ENCODE data around the gene UTF1. TPM values are rescaled to one million over a fixed set of nuclear protein-coding genes. Genes with fewer than 3 reads are reported as not detected.

Gene UTF1
- total RNA-seq, 1 experiment from 2014 or later: not detected

DNA sequence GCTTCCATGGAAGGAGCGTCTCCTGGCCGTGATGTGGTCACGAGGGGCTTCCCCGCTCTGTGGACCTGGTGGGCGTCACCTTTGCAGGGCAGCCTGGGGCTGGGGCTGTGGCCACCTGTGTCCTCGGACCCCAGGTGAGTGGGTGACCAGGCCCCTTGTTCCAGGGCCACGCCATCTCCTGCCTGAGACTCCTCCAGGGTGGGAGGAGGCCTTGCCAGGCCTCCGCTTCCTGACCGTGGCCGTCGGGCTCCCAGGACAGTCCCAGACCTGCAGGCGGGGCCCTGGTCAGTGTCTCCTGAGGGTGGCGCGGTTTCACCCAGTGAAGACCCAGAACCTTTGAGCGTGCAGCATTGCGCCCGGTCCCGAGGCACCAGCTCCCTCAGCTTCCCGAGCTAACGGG, 20.4 kb upstream of the UTF1 start:
- H3K4me1 ChIP-seq (replicated peaks): no peaks in the 10 kb centered on the region
- peaks cover 7% of the 10 kb centered on the region; the same call in 1 of the 2 replicates for H3K27me3 ChIP-seq (replicated peaks)
- H3K36me3 ChIP-seq: no peaks in the 10 kb centered on the region
- H3K9me3 ChIP-seq (replicated peaks): no peaks in the 10 kb centered on the region
- no peak overlapping the region for H3K27ac ChIP-seq
- H3K4me3 ChIP-seq: no peak overlapping the region
- no peak for DNase-seq (ENCODE audit: low read depth in 1 of 2, low spot score in 2 of 2)

DNA sequence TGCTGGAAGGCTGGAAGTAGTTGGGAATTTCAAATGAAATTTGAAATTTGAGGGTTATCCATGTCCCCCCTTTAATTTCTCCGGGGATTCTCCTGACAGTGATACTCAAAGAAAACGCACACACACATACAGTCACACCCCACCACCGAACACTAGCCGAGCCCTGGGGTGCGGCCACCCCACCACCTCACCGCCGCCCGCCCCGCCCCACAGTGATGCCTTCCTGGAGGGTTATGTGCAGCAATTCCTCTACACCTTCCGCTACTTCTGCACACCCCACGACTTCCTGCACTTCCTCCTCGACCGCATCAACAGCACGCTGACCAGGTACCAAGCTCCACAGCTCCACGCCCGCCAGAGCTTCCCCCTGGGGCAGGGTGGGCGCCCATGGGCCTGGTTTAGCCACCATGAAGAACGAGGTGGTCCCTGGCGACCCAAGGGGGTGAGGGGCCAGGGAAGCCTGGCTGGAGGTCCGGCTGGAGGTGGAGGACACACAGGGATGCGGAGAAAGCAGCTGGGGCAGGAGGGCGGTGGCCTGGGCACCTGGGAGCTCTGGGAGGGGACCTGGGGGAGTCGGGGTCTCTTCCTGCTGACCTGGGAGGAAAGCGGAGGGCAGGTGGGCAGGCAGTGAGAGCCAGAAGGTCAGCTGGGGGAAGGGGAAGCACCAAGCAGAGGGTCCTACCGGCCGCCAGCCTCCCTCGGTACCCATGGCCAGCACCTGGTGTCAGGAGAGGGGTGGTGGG, 19.4 kb upstream of the UTF1 start:
- Histone ChIP-seq H3K36me3 (no peaks in the 10 kb centered on the region), H3K4me1 (replicated peaks) (no peaks in the 10 kb centered on the region), H3K27ac (no peak overlapping the region), H3K4me3 (no peak overlapping the region), H3K27me3 (replicated peaks) (no peaks in the 10 kb centered on the region; the same call in 1 of the 2 replicates), H3K9me3 (replicated peaks) (no peaks in the 10 kb centered on the region)
- no peak for DNase-seq (ENCODE audit: low read depth in 1 of 2, low spot score in 2 of 2)

DNA sequence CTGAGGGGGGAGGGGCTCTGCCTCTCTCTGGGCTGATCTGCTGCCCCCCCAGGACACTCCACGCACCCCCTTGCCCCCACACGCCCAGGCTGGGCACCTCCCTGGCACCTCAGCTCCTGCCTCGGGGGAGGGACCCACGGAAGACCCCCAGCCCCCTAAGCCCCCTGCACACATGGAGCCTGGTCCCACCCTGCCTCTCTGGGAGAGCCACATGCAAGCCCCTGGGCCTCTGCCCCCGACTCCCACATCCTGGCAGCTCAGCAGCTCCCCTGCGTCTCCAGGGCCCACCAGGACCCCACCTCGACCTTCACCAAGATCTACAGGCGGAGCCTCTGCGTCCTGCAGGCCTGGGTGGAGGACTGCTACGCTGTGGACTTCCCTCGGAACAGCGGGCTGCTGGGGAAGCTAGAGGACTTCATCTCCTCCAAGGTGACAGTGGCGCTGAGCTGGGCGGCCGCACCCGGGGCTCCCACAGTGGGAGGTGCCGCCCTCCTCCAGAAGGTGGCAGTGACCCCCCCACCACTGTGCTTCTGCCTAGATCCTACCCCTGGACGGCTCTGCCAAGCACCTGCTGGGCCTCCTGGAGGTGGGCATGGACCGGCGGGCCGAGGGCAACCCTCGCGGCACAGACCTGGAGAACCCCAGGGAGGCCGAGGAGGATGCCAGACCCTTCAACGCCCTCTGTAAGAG, 18.7 kb upstream of the UTF1 start:
- no peak overlapping the region for H3K27ac ChIP-seq
- no peaks in the 10 kb centered on the region for H3K4me1 ChIP-seq (replicated peaks)
- H3K9me3 ChIP-seq (replicated peaks): no peaks in the 10 kb centered on the region
- no peaks in the 10 kb centered on the region for H3K36me3 ChIP-seq
- no peaks in the 10 kb centered on the region; the same call in 1 of the 2 replicates for H3K27me3 ChIP-seq (replicated peaks)
- no peak for DNase-seq (ENCODE audit: low read depth in 1 of 2, low spot score in 2 of 2)
- no peak overlapping the region for H3K4me3 ChIP-seq

DNA sequence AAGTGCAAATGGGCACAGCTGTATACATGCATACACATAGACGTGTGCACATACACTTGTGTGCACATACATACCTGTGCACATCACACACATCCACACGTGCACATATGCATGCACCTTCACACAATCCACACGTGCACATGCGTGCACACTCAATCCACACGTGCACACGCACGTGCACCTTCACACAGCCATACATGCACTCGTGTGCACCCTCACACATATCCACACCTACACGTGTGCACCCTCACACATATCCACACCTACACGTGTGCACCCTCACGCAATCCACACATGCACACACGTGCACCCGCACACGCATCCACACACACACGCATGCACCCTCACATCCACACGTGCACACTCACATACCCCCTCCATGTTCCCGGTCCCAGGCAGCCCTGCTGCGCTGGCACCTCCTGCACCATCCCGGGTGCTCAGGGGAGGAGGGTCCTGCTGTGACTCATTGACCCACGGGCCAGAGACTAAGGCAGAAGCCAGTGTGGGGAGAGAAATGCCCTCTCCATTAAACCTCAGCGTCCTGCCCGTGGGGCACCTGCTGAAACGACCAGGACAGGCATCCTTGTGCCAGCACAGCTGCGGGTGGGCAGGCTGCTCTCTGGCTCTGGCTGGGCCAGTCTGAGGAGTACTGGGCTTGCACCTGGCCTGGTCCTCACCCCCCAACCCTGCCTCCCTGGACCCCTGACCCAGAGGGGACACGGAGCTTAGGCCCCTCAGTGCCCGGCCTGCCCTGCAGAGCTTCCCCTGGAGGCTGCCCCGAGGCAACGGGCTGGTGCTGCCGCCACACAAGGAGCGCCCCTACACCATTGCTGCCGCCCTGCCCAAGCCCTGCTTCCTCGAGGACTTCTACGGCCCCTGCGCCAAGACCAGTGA, 17.8 kb upstream of the UTF1 start:
- Histone ChIP-seq H3K27me3 (replicated peaks) (no peaks in the 10 kb centered on the region; the same call in 1 of the 2 replicates), H3K4me1 (replicated peaks) (no peaks in the 10 kb centered on the region), H3K4me3 (no peak overlapping the region), H3K9me3 (replicated peaks) (no peaks in the 10 kb centered on the region), H3K36me3 (no peaks in the 10 kb centered on the region), H3K27ac (no peak overlapping the region)
- no peak for DNase-seq (ENCODE audit: low read depth in 1 of 2, low spot score in 2 of 2)

DNA sequence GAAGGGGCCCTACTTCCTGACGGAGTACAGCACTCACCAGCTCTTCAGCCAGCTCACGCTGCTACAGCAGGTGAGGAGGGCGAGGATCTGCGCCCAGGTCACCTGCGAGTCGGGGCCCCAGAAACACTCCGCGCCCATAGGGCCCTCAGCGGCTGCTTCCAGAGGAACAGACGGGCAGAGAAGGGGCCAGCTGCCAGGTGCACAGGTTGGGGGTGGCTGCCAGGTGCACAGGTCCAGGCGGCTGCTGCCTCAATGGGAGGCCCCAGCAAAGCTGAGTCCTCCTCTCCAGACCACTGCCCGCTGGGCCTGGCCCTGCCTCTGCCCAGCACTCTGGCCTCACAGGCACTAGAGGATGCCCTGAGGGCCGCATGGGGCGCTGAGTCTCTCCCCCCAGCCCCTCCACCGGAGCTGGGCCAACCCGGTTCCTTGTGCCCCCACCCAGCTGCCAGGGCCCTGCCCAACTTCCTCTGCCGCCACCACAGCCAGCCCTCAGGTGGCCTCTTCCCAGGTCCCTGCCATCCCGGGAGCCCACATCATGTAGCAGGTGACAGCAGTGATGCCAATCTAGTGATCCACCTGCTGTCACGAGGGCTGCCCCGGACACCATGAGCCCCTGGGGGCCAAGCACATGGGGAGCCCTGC, 17.0 kb upstream of the UTF1 start:
- no peak for DNase-seq (ENCODE audit: low read depth in 1 of 2, low spot score in 2 of 2)
- H3K9me3 ChIP-seq (replicated peaks): no peaks in the 10 kb centered on the region
- no peak overlapping the region for H3K27ac ChIP-seq

DNA sequence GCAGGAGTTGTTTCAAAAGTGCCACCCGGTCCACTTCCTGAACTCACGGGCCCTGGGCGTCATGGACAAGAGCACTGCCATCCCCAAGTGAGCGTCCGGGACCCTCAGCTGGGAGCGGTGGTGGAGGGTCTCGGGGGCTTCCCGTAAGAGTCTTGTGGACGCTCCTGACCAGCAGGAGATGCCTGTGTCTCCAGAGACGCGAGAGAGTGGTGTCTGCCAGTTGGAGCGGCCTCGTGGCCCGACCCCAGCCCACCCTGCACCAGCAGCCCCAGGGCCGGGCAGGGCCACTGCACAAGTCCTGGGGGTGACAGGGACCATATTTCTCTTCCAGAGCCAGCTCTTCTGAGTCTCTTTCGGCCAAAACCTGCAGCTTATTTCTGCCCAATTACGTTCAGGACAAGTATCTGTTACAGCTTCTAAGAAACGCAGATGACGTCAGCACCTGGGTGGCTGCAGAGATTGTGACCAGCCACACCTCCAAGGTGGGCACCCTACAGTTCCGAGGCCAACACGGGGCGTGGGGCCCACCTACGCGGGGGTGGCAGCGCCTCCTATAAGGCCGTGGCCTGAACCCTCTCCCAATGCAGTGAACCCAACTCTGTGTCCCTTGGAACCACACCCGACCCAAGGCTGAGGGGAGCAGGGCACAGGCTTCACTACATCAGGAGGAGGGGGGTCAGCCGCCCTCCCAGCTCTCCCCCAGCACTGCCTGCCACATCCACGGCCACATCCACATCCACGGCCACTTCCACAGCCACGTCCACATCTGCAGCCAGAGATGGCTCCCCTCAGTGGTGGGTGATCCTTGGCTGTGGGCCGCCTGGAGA, 16.2 kb upstream of the UTF1 start:
- H3K9me3 ChIP-seq (replicated peaks): no peaks in the 10 kb centered on the region

More for the DNA sequence above, 17.0 kb upstream of the UTF1 start:
- Histone ChIP-seq H3K4me3 (no peak overlapping the region), H3K4me1 (replicated peaks) (no peaks in the 10 kb centered on the region), H3K27me3 (replicated peaks) (no peaks in the 10 kb centered on the region; the same call in 1 of the 2 replicates), H3K36me3 (no peaks in the 10 kb centered on the region)

DNA sequence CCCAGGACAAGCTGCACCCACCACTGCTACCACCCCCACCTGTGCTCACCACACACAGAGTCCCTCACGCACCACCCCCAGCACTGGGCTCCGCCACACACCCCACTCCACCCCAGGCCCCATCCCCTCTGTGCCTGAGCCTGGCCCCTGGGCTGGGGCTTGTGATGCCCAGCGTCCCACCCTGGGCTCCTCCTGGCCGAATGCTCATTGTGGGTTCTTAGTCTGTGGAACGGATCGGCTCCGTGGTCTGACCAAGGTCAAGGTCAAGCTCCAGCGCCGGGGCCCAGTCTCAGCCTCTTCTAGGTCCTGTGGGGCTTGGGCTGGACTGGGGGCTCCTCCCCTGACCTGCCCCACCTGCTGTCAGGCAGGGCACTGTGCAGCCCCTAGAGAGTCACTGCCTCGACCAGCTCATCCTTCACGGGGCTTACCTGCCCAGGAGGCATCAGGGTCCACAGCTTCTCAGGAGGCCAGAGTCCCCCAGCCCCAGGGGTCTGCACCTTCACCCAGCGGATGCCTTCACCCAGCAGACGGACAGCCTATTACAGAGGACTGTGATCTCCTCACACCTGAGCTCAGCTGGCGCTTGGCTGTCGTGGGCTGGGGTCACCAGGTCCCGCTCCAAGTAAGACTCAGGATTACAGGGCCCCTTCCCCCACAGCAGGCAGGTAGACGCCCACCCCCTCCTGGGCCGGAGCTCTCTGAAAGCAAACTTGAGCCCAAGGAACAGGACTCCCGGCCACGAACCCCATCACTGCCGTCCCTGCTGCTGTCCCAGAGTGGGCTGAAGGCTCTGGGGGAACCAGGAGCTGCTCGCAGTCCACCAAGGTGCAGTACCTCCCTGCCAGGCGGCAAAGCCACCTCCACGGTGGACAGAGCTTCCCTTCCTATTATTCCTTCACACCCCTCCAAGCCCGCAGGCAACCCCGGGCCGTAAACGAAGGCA, 15.3 kb upstream of the UTF1 start:
- Histone ChIP-seq H3K36me3 (no peaks in the 10 kb centered on the region), H3K27ac (no peak overlapping the region), H3K4me3 (no peak overlapping the region), H3K9me3 (replicated peaks) (no peaks in the 10 kb centered on the region), H3K27me3 (replicated peaks) (no peaks in the 10 kb centered on the region; the same call in 1 of the 2 replicates), H3K4me1 (replicated peaks) (no peaks in the 10 kb centered on the region)
- no peak for DNase-seq (ENCODE audit: low read depth in 1 of 2, low spot score in 2 of 2)

More for the DNA sequence above, 16.2 kb upstream of the UTF1 start:
- Histone ChIP-seq H3K27me3 (replicated peaks) (no peaks in the 10 kb centered on the region; the same call in 1 of the 2 replicates), H3K27ac (no peak overlapping the region), H3K4me1 (replicated peaks) (no peaks in the 10 kb centered on the region), H3K4me3 (no peak overlapping the region), H3K36me3 (no peaks in the 10 kb centered on the region)
- DNase-seq (ENCODE audit: low read depth in 1 of 2, low spot score in 2 of 2): no peak

DNA sequence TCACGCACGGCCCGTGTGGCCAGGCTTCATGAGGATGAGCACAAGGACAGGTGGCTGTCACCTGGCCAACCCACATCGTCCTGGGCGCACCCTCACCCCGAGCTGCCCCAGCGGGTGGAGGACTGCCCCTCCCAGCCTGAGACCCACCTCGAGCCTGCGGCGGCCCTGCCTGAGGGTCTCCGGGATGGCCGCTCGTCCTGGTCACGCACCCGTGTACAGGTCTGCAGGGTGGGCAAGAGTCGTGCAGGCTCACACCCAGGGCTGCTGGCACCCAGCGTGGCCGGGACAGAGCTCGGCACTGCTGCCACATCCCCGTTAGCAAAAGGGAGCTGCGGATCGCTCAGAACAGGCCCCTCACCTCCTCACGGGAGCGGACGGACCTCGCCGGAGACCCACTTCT, 14.4 kb upstream of the UTF1 start:
- H3K4me1 ChIP-seq (replicated peaks): no peaks in the 10 kb centered on the region
- no peak for DNase-seq (ENCODE audit: low read depth in 1 of 2, low spot score in 2 of 2)
- H3K9me3 ChIP-seq (replicated peaks): no peaks in the 10 kb centered on the region

DNA sequence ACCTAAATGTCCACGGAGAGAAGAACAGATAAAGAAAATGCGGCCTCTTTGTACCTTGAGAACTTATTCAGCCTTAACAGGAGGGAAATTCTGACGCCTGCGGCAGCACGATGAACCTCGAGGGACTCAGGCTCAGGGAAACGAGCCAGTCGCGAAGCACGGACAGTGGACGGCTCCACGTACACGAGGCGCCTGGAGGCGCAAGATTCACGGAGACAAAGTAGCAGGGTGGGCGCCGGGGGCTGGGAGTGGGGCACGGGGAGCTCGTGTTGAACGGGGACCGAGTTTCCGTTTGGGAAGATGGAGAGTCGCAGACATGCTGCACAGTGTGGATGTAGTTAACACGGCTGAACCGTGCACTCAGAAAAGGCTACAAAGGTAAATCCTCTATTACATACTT, 13.2 kb upstream of the UTF1 start:
- no peak overlapping the region for H3K27ac ChIP-seq
- no peaks in the 10 kb centered on the region for H3K9me3 ChIP-seq (replicated peaks)
- H3K4me3 ChIP-seq: no peak overlapping the region
- no peaks in the 10 kb centered on the region; the same call in 1 of the 2 replicates for H3K27me3 ChIP-seq (replicated peaks)
- no peaks in the 10 kb centered on the region for H3K4me1 ChIP-seq (replicated peaks)
- no peaks in the 10 kb centered on the region for H3K36me3 ChIP-seq
- DNase-seq (ENCODE audit: low read depth in 1 of 2, low spot score in 2 of 2): no peak

More for the DNA sequence above, 14.4 kb upstream of the UTF1 start:
- H3K27ac ChIP-seq: no peak overlapping the region
- H3K36me3 ChIP-seq: no peaks in the 10 kb centered on the region
- H3K4me3 ChIP-seq: no peak overlapping the region
- H3K27me3 ChIP-seq (replicated peaks): no peaks in the 10 kb centered on the region; the same call in 1 of the 2 replicates

DNA sequence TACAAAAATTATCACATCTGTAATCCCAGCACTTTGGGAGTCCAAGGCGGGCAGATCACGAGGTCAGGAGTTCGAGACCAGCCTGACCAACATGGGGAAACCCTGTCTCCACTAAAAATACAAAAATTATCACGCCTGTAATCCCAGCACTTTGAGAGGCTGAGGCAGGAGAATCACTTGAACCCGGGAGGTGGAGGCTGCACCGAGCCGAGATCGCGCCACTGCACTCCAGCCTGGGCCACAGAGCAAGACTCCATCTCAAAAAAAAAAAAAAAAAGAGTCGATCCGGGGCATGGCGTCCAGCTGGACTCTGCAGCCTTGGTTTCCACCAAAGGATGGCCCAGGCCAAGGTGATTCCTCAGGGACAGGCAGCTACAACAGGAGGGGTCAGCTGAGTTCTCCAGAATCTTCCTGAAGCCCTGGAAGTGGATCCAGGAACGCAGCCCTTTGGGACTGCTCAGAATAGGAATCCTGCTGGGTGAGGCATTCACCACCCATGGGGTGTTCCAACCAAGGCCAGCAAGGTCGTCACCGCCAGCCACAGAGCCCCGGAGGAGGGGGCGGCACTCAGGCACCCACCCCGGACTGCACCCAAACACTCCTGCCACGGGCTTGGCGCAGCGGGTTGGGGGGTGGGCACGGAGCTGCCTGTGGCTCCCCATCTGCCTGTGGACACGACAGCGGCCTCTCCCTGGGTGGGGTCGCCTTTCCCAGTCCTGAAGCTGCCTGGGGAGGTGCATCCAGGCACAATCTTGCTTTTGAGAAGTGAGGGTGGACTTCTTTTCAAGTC, 12.0 kb upstream of the UTF1 start:
- Histone ChIP-seq H3K27ac (no peak overlapping the region), H3K9me3 (replicated peaks) (no peaks in the 10 kb centered on the region), H3K4me1 (replicated peaks) (no peaks in the 10 kb centered on the region), H3K36me3 (no peaks in the 10 kb centered on the region), H3K27me3 (replicated peaks) (no peaks in the 10 kb centered on the region), H3K4me3 (no peak overlapping the region)
- no peak for DNase-seq (ENCODE audit: low read depth in 1 of 2, low spot score in 2 of 2)

DNA sequence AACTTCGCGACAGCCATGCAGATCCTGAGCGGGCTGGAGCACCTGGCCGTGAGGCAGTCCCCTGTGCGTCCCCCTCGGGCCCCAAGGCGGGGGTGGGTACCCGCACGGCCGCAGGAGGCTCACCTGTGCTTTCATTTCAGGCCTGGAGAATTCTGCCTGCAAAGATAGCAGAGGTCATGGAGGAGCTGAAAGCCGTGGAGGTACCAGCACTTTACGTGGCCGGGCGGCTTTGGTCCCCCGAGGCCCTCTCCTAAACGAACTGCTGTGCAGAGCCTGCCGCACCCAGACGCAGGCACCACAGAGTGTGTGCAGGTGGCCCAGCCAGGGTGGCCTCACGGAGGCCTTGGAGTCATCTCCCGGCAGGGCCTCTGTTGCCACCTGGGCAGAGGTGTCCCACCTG, 11.1 kb upstream of the UTF1 start:
- DNase-seq (ENCODE audit: low read depth in 1 of 2, low spot score in 2 of 2): no peak
- Histone ChIP-seq H3K4me3 (no peak overlapping the region), H3K27me3 (replicated peaks) (no peaks in the 10 kb centered on the region), H3K4me1 (replicated peaks) (no peaks in the 10 kb centered on the region), H3K27ac (no peak overlapping the region), H3K9me3 (replicated peaks) (no peaks in the 10 kb centered on the region), H3K36me3 (no peaks in the 10 kb centered on the region)

Data from SJSA1 (cell line).